Testis (tissue), 2 donors: Measurements from ENCODE around the gene FUT3.
"Not testable (repeated sequence)": the region's sequence is repeated elsewhere in the genome, so short reads cannot be mapped to it uniquely, and the experiment has no call there.

Experiments used
- CTCF ChIP-seq, 3 experiments: fragments of 450-650 bp in 2 of 3; fragments of 200-600 bp in 1 of 3; sonication (generic) in 1 of 3; IDR thresholded peaks; one replicate each; pipeline ENCODE4 v1.5.1; 2016 to 2019; ENCODE audit warnings: antibody characterized with exemption in 3 of 3, mild to moderate bottlenecking in 2 of 3, moderate library complexity in 1 of 3
- POLR2A ChIP-seq: fragments of 450-650 bp; IDR thresholded peaks from one replicate; pipeline ENCODE4 v1.6.1; 2017; ENCODE audit warnings: antibody characterized with exemption, mild to moderate bottlenecking, moderate library complexity

- TF ChIP-seq CTCF (IDR thresholded peaks at IDR 0.05); POLR2A: not testable (repeated sequence)
These were observed 23.2 kb upstream of the FUT3 start for GRCh38 chr19:5874496-5874895.
